ENCODE results near the gene FGD2. TPM values are rescaled to one million over a fixed set of nuclear protein-coding genes. Genes with fewer than 3 reads are reported as not detected.

FGD2 gene
- total RNA-seq, 1 experiment from 2014 or later = 0.19 TPM

GRCh38 chr6:37036146-37036545, 30.7 kb downstream of the FGD2 start:
- no peak overlapping the region for H3K27ac Mint-ChIP-seq (ENCODE audit: unreplicated experiment)
- no peak overlapping the region for H3K4me3 Mint-ChIP-seq (ENCODE audit: low read depth, unreplicated experiment)
- CTCF ChIA-PET = interaction anchor here (0.7 to 1.1 kb wide), 2 partner anchors 15 to 18 kb away, joined by 3 to 9 read pairs; no protein-coding TSS in a partner anchor
- DNase-seq = no peak
- intact Hi-C loops (cut with micrococcal nuclease; ENCODE audit: unreplicated experiment) = no loop called here
- H3K27me3 Mint-ChIP-seq (ENCODE audit: unreplicated experiment) = no peaks in the 10 kb centered on the region
- BruUV-seq (replicated peaks) = no TSS peak
- H3K36me3 Mint-ChIP-seq (ENCODE audit: insufficient read depth, unreplicated experiment) = no peaks in the 10 kb centered on the region
- peaks cover 10% of the 10 kb centered on the region for H3K4me1 Mint-ChIP-seq (ENCODE audit: low read depth, unreplicated experiment)
- H3K9me3 Mint-ChIP-seq (ENCODE audit: low read depth, unreplicated experiment) = no peaks in the 10 kb centered on the region
- TF ChIP-seq, protein P1, sequence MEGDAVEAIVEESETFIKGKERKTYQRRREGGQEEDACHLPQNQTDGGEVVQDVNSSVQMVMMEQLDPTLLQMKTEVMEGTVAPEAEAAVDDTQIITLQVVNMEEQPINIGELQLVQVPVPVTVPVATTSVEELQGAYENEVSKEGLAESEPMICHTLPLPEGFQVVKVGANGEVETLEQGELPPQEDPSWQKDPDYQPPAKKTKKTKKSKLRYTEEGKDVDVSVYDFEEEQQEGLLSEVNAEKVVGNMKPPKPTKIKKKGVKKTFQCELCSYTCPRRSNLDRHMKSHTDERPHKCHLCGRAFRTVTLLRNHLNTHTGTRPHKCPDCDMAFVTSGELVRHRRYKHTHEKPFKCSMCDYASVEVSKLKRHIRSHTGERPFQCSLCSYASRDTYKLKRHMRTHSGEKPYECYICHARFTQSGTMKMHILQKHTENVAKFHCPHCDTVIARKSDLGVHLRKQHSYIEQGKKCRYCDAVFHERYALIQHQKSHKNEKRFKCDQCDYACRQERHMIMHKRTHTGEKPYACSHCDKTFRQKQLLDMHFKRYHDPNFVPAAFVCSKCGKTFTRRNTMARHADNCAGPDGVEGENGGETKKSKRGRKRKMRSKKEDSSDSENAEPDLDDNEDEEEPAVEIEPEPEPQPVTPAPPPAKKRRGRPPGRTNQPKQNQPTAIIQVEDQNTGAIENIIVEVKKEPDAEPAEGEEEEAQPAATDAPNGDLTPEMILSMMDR (IDR thresholded peaks at IDR 0.05; ENCODE audit: unreplicated experiment) = no peak

DNA sequence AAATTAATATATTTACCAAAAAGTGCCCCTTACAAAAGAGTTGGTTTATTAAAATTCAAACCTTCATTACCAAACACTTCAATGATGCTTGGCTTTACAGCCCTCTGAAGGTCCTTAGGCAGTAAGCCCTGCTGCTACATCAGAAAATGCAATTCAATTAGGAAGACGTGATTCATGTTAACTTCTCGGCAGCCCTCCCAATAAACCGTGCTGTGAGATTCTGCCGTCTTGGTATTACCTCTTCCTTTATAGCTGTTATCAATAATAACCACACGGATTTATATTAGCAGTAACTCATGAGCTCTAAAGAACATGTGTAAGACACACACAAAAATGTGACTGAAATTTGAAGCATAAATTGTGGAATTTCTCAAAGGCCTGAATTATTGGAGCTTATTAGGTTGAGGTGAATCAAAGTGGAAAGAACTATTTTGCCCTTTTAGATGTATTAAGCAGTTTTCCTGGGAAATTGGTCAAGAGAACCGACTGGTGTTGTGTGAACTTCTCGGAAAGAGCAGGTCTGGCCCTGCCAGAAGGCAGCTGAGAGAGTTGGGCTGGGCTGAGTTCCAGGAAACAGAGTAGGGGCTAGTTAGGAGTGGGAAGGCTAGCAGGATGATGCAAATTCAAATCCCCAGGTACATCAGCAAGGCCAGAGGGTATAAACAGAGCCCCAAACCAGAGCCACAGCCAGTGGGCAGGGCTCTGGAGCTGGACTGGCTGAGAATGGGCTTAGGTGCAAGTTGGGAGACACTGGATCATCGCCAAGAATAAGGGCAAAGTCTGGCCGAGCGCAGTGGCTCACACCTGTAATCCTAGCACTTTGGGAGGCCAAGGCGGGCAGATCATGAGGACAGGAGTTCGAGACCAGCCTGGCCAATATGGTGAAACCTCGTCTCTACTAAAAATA, 33.1 kb downstream of the FGD2 start:
- no peak for DNase-seq
- no peaks in the 10 kb centered on the region for H3K9me3 Mint-ChIP-seq (ENCODE audit: low read depth, unreplicated experiment)
- no TSS peak for BruUV-seq (replicated peaks)
- CTCF ChIA-PET = interaction anchor here (0.6 to 1.0 kb wide), 4 partner anchors 9 to 151 kb away, joined by 3 to 5 read pairs (median 3); no protein-coding TSS in a partner anchor
- H3K4me3 Mint-ChIP-seq (ENCODE audit: low read depth, unreplicated experiment) = no peak overlapping the region
- no peaks in the 10 kb centered on the region for H3K27me3 Mint-ChIP-seq (ENCODE audit: unreplicated experiment)
- peak overlapping the region; percentile 81 for H3K27ac Mint-ChIP-seq (ENCODE audit: unreplicated experiment)
- intact Hi-C loops (cut with micrococcal nuclease; ENCODE audit: unreplicated experiment) = no loop called here
- TF ChIP-seq, protein P1 (IDR thresholded peaks at IDR 0.05; ENCODE audit: unreplicated experiment) = no peak
- peaks cover 10% of the 10 kb centered on the region for H3K4me1 Mint-ChIP-seq (ENCODE audit: low read depth, unreplicated experiment)
- H3K36me3 Mint-ChIP-seq (ENCODE audit: insufficient read depth, unreplicated experiment) = no peaks in the 10 kb centered on the region

- H3K4me3 Mint-ChIP-seq (ENCODE audit: low read depth, unreplicated experiment) = no peak overlapping the region
- CTCF ChIA-PET = no interaction called here
- H3K27me3 Mint-ChIP-seq (ENCODE audit: unreplicated experiment) = no peaks in the 10 kb centered on the region
- no peaks in the 10 kb centered on the region for H3K9me3 Mint-ChIP-seq (ENCODE audit: low read depth, unreplicated experiment)
- no peak for DNase-seq
- intact Hi-C loops (cut with micrococcal nuclease; ENCODE audit: unreplicated experiment) = no loop called here
- no peaks in the 10 kb centered on the region for H3K36me3 Mint-ChIP-seq (ENCODE audit: insufficient read depth, unreplicated experiment)
- H3K27ac Mint-ChIP-seq (ENCODE audit: unreplicated experiment) = no peak overlapping the region
- TF ChIP-seq, protein P1 (IDR thresholded peaks at IDR 0.05; ENCODE audit: unreplicated experiment) = no peak
- BruUV-seq (replicated peaks) = no TSS peak
- peaks cover 10% of the 10 kb centered on the region for H3K4me1 Mint-ChIP-seq (ENCODE audit: low read depth, unreplicated experiment)
Observed at GRCh38 chr6:37039958-37040357, 34.5 kb downstream of the FGD2 start.

DNA sequence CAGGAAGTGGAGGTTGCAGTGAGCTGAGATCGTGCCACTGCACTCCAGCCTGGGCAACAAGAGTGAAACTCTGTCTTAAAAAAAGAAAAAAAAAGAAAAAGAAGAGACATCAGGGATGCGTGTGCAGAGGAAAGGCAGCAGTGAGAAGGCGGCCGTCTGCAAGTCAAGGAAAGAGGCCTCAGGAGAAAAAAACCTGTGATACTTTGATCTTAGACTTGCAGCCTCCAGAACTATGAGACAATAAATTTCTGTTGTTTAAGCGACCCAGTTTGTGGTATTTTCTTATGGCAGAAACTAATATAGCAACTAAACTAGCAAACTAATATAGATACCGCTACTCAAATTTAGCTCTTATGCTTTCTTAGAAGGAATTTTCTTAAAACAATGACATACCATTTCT, 36.1 kb downstream of the FGD2 start:
- TF ChIP-seq, protein P1 (IDR thresholded peaks at IDR 0.05; ENCODE audit: unreplicated experiment) = no peak
- DNase-seq = no peak
- intact Hi-C loops (cut with micrococcal nuclease; ENCODE audit: unreplicated experiment) = no loop called here
- no peaks in the 10 kb centered on the region for H3K27me3 Mint-ChIP-seq (ENCODE audit: unreplicated experiment)
- no peak overlapping the region for H3K4me3 Mint-ChIP-seq (ENCODE audit: low read depth, unreplicated experiment)
- BruUV-seq (replicated peaks) = no TSS peak
- peaks cover 10% of the 10 kb centered on the region for H3K4me1 Mint-ChIP-seq (ENCODE audit: low read depth, unreplicated experiment)
- no peaks in the 10 kb centered on the region for H3K36me3 Mint-ChIP-seq (ENCODE audit: insufficient read depth, unreplicated experiment)
- CTCF ChIA-PET = no interaction called here
- no peaks in the 10 kb centered on the region for H3K9me3 Mint-ChIP-seq (ENCODE audit: low read depth, unreplicated experiment)
- no peak overlapping the region for H3K27ac Mint-ChIP-seq (ENCODE audit: unreplicated experiment)
